Measurements from ENCODE around the gene RNF20. TPM values are rescaled to one million over a fixed set of nuclear protein-coding genes. Genes with fewer than 3 reads are reported as not detected.

RNF20 gene
- total and polyA plus RNA-seq, 2 of the 13 experiments (the other 11 are each of a cell fraction or from before 2014, with no cell fraction given) = 12.7 to 37.6 TPM

- CTCF ChIA-PET (ENCODE audit: low intra/inter-chr PET ratio, low total read pairs) = no interaction called here
- no TSS peak for BruUV-seq (replicated peaks)
- no peak for FAIRE-seq
These were observed 70.6 kb downstream of the RNF20 start for GRCh38 chr9:101604296-101604695.

More at GRCh38 chr9:101604296-101604695, 70.6 kb downstream of the RNF20 start:
- Histone ChIP-seq H3K4me2 (ENCODE audit: low read depth, low read length) (no peak overlapping the region), H3K79me2 (ENCODE audit: insufficient read depth, low read length) (no peaks in the 10 kb centered on the region), H3K27ac (ENCODE audit: extremely low read length, insufficient read depth, low read length) (no peak overlapping the region), H2AFZ (ENCODE audit: low read length) (no peak overlapping the region), H3K9ac (ENCODE audit: insufficient read depth, low read depth, low read length) (no peak overlapping the region), H3K36me3 (replicated peaks in 1 of 2; ENCODE audit: control insufficient read depth in 1 of 2, insufficient read depth in 2 of 2, low read length in 2 of 2) (no peaks in the 10 kb centered on the region), H3K9me3 (ENCODE audit: low read length) (no peaks in the 10 kb centered on the region), H3K27me3 (ENCODE audit: control insufficient read depth in 1 of 2, insufficient read depth in 2 of 2, low read length in 2 of 2) (no peaks in the 10 kb centered on the region), H3K4me1 (ENCODE audit: insufficient read depth, low read length) (peaks cover 16% of the 10 kb centered on the region), H4K20me1 (ENCODE audit: insufficient read depth, low read length) (no peaks in the 10 kb centered on the region), H3K4me3 (replicated peaks in 1 of 3; ENCODE audit: insufficient read depth in 1 of 3, low read depth in 2 of 3, low read length in 3 of 3) (no peak overlapping the region)
- POLR2A ChIA-PET = no interaction called here
- WGBS (ENCODE audit: low lambda C conversion rate) = 0% methylated on average over 2 of the region's 2 CpGs
- intact Hi-C loops (cut with micrococcal nuclease; ENCODE audit: unreplicated experiment) = no loop called here
- DNase-seq (ENCODE audit: low spot score) (no peak), ATAC-seq (no peak)
- in situ Hi-C loops (cut with HindIII; ENCODE audit: extremely low pct_ligation_motif_present, low pct_unique_long_range_greater_than_20kb) = no loop called here
- no peak for TF ChIP-seq ZNF205 (CRISPR knock-in tag; IDR thresholded peaks at IDR 0.05)
- TF ChIP-seq NFIC (IDR thresholded peaks at IDR 0.05; ENCODE audit: low read length) = no peak
- TF ChIP-seq RORA (CRISPR knock-in tag; IDR thresholded peaks at IDR 0.05) = no peak
- no peak for TF ChIP-seq ZNF18 (CRISPR knock-in tag; IDR thresholded peaks at IDR 0.05; ENCODE audit: insufficient replicate concordance)
- no peak for TF ChIP-seq CBX2 (IDR thresholded peaks at IDR 0.05; ENCODE audit: low read depth, low read length)
- no peak for TF ChIP-seq CBX2 (CRISPR knock-in tag; IDR thresholded peaks at IDR 0.05; ENCODE audit: low read depth)
- TF ChIP-seq ASH2L (IDR thresholded peaks at IDR 0.05; ENCODE audit: insufficient read length, low read depth, low read length) = no peak
- no peak for TF ChIP-seq ZNF615 (CRISPR knock-in tag; IDR thresholded peaks at IDR 0.05; ENCODE audit: borderline replicate concordance)
- no peak for TF ChIP-seq ARNT2 (CRISPR knock-in tag; IDR thresholded peaks at IDR 0.05; ENCODE audit: low read depth)
- no peak for TF ChIP-seq ZBTB44 (CRISPR knock-in tag; IDR thresholded peaks at IDR 0.05)
- no peak for TF ChIP-seq RBFOX2 (IDR thresholded peaks at IDR 0.05; ENCODE audit: low read depth, low read length)
- TF ChIP-seq ZNF652 (CRISPR knock-in tag; IDR thresholded peaks at IDR 0.05; ENCODE audit: borderline replicate concordance, low read depth) = no peak
- no peak for TF ChIP-seq RBAK (CRISPR knock-in tag; IDR thresholded peaks at IDR 0.05)
- TF ChIP-seq ZNF772 (CRISPR knock-in tag; IDR thresholded peaks at IDR 0.05) = no peak
- no peak for TF ChIP-seq CCDC6 (CRISPR knock-in tag; IDR thresholded peaks at IDR 0.05)
- no peak for TF ChIP-seq JUN (CRISPR knock-in tag; IDR thresholded peaks at IDR 0.05)

Measured in HepG2 (cell line).